HG02798 (cell line): Measurements from ENCODE around the gene SLC2A11.

ENCODE experiments used
- ATAC-seq: cut with Tn5 transposase; IDR thresholded peaks from one replicate; pipeline ENCODE4 v1.9.1; 2021; ENCODE audit warnings: mild to moderate bottlenecking; ENCODE audit not compliant: unreplicated experiment, poor library complexity

SLC2A11 gene

GRCh38 chr22:23857606-23858483, at the start of gene SLC2A11:
Gene SLC2A11 (plus strand): TSS chr22:23857875. CDS start chr22:23858000, 125 bp downstream.
- ATAC-seq, result peak; percentile 98

- no peak for ATAC-seq
Observed at GRCh38 chr22:23812378-23812777, 45.3 kb upstream of the SLC2A11 start.

- no peak for ATAC-seq
Observed at GRCh38 chr22:23815541-23816155, 42.0 kb upstream of the SLC2A11 start.

GRCh38 chr22:23816156-23816976, 41.3 kb upstream of the SLC2A11 start:
- ATAC-seq, result no peak

GRCh38 chr22:23817146-23817545, 40.5 kb upstream of the SLC2A11 start:
- ATAC-seq, result no peak

GRCh38 chr22:23818541-23818940, 39.1 kb upstream of the SLC2A11 start:
- ATAC-seq, result no peak

- no peak for ATAC-seq
Observed at GRCh38 chr22:23820748-23821211, 36.9 kb upstream of the SLC2A11 start.

- ATAC-seq, result no peak
Observed at GRCh38 chr22:23822101-23822671, 35.5 kb upstream of the SLC2A11 start.

- ATAC-seq, result no peak
Observed at GRCh38 chr22:23823331-23823791, 34.3 kb upstream of the SLC2A11 start.

GRCh38 chr22:23824476-23825245, 33.0 kb upstream of the SLC2A11 start:
- no peak for ATAC-seq

GRCh38 chr22:23825246-23825905, 32.3 kb upstream of the SLC2A11 start:
- ATAC-seq, result no peak

- no peak for ATAC-seq
Observed at GRCh38 chr22:23826510-23827350, 30.9 kb upstream of the SLC2A11 start.

- no peak for ATAC-seq
Observed at GRCh38 chr22:23827351-23827995, 30.2 kb upstream of the SLC2A11 start.

GRCh38 chr22:23828800-23829680, 28.6 kb upstream of the SLC2A11 start:
- no peak for ATAC-seq

- ATAC-seq, result no peak
Observed at GRCh38 chr22:23829845-23830372, 27.8 kb upstream of the SLC2A11 start.

GRCh38 chr22:23831261-23831660, 26.4 kb upstream of the SLC2A11 start:
- ATAC-seq, result no peak
